ENCODE measurements around the gene UBE2F. TPM values are rescaled to one million over a fixed set of nuclear protein-coding genes. Genes with fewer than 3 reads are reported as not detected.

UBE2F gene
- total and polyA plus RNA-seq, 9 of the 15 experiments (the other 6 are each of a cell fraction or from before 2014, with no cell fraction given), result 18.1 to 88.1 (median 53.0) TPM

DNA sequence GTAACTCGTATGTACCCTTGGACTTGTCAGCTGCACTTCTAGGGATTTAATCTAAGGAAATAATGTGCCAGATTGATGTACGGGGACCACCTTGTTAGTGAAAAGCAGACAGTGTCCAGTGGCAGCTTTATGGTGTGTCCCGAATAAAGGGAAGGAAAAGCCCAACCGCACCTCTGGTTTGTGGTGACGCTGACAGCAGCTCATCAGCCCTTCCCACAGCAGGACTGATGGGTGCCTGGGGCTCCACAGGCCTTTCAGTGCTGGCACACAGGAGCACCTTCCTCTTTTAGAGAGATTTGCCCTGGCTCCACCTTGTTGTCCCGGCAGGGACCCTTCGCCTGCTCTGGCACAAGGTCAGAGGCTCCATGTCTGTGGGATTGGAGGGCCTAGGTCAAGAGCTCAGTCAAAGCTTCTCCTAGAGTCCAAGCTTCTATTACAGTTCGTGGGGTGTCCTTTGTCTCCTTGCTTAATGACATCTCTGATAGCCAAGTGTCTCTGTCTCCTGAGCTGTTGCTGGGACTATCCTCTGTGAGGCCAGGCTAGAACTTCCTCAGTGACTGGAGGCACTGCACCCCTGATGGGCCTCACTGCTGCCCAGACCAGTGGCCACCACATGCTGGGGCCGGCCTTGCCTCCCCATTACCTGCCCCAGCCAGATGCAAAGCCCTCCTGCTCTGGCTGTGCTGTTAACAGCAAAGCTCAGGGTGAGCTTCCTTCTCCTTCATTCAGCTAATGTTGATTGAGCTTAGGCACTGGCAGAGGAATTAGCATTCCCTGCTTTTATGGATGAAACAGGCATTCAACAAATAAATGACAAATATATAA, 61.0 kb downstream of the UBE2F start:
- no peaks in the 10 kb centered on the region for H3K27me3 ChIP-seq (ENCODE audit: control insufficient read depth in 2 of 2, insufficient read depth in 2 of 2, low read length in 2 of 2)
- no peak for DNase-seq (ENCODE audit: extremely low read depth in 1 of 4, low spot score in 3 of 4)
- peak overlapping the region in 1 of 2 experiments; percentile 10; a peak in 1 of 4 replicates for H3K9ac ChIP-seq (ENCODE audit: insufficient read depth in 1 of 2, low read depth in 2 of 2, low read length in 2 of 2)
- H3K79me2 ChIP-seq (ENCODE audit: control insufficient read depth, insufficient read depth, low read length), result no peaks in the 10 kb centered on the region; the same call in 2 of the 3 replicates
- no peak for ATAC-seq
- H3K4me1 ChIP-seq (replicated peaks in 1 of 2; ENCODE audit: control insufficient read depth in 2 of 2, insufficient read depth in 2 of 2, low read length in 2 of 2), result no peaks in the 10 kb centered on the region; a peak in 1 of 5 replicates
- no peak overlapping the region for H2AFZ ChIP-seq (ENCODE audit: low read depth, low read length)
- BruUV-seq (replicated peaks), result no TSS peak
- WGBS (ENCODE audit: insufficient coverage, low coverage, missing lambda C conversion rate), result 89% methylated on average over 5 of the region's 9 CpGs
- H3K4me3 ChIP-seq, result no peak overlapping the region
- peaks cover 54% of the 10 kb centered on the region; the same call in 2 of the 3 replicates for H3K36me3 ChIP-seq (ENCODE audit: control insufficient read depth, insufficient read depth, low read length)
- no peak overlapping the region for H3K4me2 ChIP-seq (ENCODE audit: insufficient read depth, low read length)
- no peak overlapping the region for H3K27ac ChIP-seq (ENCODE audit: extremely low read depth, low read depth, low read length)
- TF ChIP-seq, protein P1, sequence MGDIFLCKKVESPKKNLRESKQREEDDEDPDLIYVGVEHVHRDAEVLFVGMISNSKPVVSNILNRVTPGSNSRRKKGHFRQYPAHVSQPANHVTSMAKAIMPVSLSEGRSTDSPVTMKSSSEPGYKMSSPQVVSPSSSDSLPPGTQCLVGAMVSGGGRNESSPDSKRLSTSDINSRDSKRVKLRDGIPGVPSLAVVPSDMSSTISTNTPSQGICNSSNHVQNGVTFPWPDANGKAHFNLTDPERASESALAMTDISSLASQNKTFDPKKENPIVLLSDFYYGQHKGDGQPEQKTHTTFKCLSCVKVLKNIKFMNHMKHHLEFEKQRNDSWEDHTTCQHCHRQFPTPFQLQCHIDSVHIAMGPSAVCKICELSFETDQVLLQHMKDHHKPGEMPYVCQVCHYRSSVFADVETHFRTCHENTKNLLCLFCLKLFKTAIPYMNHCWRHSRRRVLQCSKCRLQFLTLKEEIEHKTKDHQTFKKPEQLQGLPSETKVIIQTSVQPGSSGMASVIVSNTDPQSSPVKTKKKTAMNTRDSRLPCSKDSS (IDR thresholded peaks at IDR 0.05; ENCODE audit: low read depth, partially characterized antibody), result no peak
- TF ChIP-seq RFX7 (CRISPR knock-in tag; IDR thresholded peaks at IDR 0.05), result no peak
- no peak for TF ChIP-seq NFXL1 (CRISPR knock-in tag; IDR thresholded peaks at IDR 0.05)
- TF ChIP-seq TRIM24 (IDR thresholded peaks at IDR 0.05), result no peak
- no peak for TF ChIP-seq SRSF7 (optimal IDR thresholded peaks at IDR 0.05; ENCODE audit: low read depth, low read length)
- TF ChIP-seq STAT6 (CRISPR knock-in tag; IDR thresholded peaks at IDR 0.05), result no peak
- no peak for TF ChIP-seq ZNF655 (CRISPR knock-in tag; IDR thresholded peaks at IDR 0.05)
- no peaks in the 10 kb centered on the region for H3K9me1 ChIP-seq (ENCODE audit: control insufficient read depth, insufficient read depth, low read length)
- CTCF ChIA-PET (ENCODE audit: low intra/inter-chr PET ratio), result no interaction called here
- no peaks in the 10 kb centered on the region for H3K9me3 ChIP-seq (replicated peaks; ENCODE audit: control insufficient read depth, insufficient read depth, low read depth, low read length)
- H4K20me1 ChIP-seq (replicated peaks; ENCODE audit: control insufficient read depth, insufficient read depth, low read length), result no peaks in the 10 kb centered on the region
- intact Hi-C loops (cut with micrococcal nuclease) (loop anchor here (10.0 kb wide), 1 partner anchor 103 kb away; no protein-coding TSS in a partner anchor), in situ Hi-C loops (cut with MboI) (no loop called here)
- POLR2A ChIA-PET, result interaction anchor here (1.7 kb wide), 1 partner anchor 9 kb away, joined by 5 read pairs; no protein-coding TSS in a partner anchor
- FAIRE-seq, result no peak

Measured in K562 (cell line).